ENCODE results near the gene INTS4.
"Not testable (repeated sequence)": the region's sequence is repeated elsewhere in the genome, so short reads cannot be mapped to it uniquely, and the experiment has no call there.

Gene INTS4

GRCh38 chr11:77876045-77876444 is 118.4 kb downstream of the INTS4 start:
- no peak for DNase-seq

- DNase-seq = no peak
These were observed 120.3 kb downstream of the INTS4 start for GRCh38 chr11:77874206-77874605.

GRCh38 chr11:77873345-77873744 is 121.1 kb downstream of the INTS4 start:
- no peak for DNase-seq

- DNase-seq = no peak
These were observed 122.6 kb downstream of the INTS4 start for GRCh38 chr11:77871855-77872254.

GRCh38 chr11:77868744-77869143 is 125.7 kb downstream of the INTS4 start:
- DNase-seq = no peak

- DNase-seq = no peak
These were observed 128.1 kb downstream of the INTS4 start for GRCh38 chr11:77866336-77866735.

GRCh38 chr11:77865805-77866204 is 128.7 kb downstream of the INTS4 start:
- DNase-seq = no peak

- DNase-seq = not testable (repeated sequence)
These were observed 133.0 kb downstream of the INTS4 start for GRCh38 chr11:77861444-77861843.

GRCh38 chr11:77857906-77858457 is 136.5 kb downstream of the INTS4 start:
- DNase-seq = not testable (repeated sequence)

- no peak for DNase-seq
These were observed 139.6 kb downstream of the INTS4 start for GRCh38 chr11:77854838-77855237.

- no peak for DNase-seq
These were observed 143.0 kb downstream of the INTS4 start for GRCh38 chr11:77851503-77851902.

GRCh38 chr11:77843700-77844099 is 150.8 kb downstream of the INTS4 start:
- DNase-seq = not testable (repeated sequence)

GRCh38 chr11:77842441-77843121 is 151.9 kb downstream of the INTS4 start:
- no peak for DNase-seq

GRCh38 chr11:77833302-77833701 is 161.2 kb downstream of the INTS4 start:
- DNase-seq = no peak

GRCh38 chr11:77828926-77829325 is 165.5 kb downstream of the INTS4 start:
- DNase-seq = no peak
